Iris pigment epithelial cell (primary cell): Measurements from ENCODE around the gene PGAP3.

Source experiments
- DNase-seq: peaks from one replicate; pipeline ENCODE4 v3.0.0-alpha.2; 2011; ENCODE audit warnings: low read depth

PGAP3 gene

GRCh38 chr17:39659279-39660010 lies 28.4 kb downstream of the PGAP3 start:
- DNase-seq: no peak

- no peak for DNase-seq
Measured at GRCh38 chr17:39658760-39659159, 29.1 kb downstream of the PGAP3 start.

- DNase-seq: no peak
Measured at GRCh38 chr17:39658346-39658745, 29.5 kb downstream of the PGAP3 start.

GRCh38 chr17:39655105-39655504 lies 32.8 kb downstream of the PGAP3 start:
- DNase-seq: no peak

DNA sequence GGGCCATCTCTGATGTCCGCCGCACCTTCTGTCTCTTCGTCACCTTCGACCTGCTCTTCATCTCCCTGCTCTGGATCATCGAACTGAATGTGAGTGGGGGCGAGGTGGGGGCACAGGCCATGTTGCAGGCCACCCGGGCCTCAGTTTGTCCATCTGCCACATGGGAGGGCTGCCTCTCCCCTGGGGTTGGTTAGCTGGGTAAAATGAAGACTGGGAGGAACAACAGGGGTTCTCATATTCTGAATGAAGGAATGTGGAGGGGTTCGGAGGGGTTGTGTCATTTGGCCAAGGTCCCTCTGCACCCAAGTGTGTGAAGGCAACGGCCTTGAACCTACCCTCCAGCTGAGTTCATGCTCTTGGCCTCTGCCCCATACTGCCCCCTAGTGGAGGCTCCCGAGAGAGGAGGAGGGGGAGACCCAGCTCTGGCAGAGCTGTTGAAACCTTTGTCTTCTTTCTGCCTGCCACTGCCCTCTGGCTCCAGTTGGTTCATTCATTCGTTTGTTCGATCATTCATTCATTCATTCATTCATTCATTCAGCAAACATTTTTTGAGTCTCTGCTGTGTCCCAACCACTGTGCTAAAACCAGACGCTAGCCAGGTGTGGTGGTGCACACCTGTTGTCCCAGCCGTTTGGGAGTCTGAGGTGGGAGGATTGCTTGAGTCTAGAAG lies 34.1 kb downstream of the PGAP3 start:
- DNase-seq: peak; percentile 29

DNA sequence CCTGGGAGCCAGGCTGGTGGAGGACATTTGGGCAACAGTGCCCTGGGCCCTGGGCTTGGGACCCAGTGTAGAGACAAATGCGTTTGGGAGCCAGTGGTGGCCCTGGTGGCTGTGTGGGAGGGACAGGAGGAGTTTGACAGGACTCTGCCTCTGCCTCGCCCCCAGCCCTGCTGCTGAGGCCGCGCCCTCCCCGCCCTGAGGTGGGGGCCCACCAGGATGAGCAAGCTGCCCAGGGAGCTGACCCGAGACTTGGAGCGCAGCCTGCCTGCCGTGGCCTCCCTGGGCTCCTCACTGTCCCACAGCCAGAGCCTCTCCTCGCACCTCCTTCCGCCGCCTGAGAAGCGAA lies 34.6 kb downstream of the PGAP3 start:
- no peak for DNase-seq

DNA sequence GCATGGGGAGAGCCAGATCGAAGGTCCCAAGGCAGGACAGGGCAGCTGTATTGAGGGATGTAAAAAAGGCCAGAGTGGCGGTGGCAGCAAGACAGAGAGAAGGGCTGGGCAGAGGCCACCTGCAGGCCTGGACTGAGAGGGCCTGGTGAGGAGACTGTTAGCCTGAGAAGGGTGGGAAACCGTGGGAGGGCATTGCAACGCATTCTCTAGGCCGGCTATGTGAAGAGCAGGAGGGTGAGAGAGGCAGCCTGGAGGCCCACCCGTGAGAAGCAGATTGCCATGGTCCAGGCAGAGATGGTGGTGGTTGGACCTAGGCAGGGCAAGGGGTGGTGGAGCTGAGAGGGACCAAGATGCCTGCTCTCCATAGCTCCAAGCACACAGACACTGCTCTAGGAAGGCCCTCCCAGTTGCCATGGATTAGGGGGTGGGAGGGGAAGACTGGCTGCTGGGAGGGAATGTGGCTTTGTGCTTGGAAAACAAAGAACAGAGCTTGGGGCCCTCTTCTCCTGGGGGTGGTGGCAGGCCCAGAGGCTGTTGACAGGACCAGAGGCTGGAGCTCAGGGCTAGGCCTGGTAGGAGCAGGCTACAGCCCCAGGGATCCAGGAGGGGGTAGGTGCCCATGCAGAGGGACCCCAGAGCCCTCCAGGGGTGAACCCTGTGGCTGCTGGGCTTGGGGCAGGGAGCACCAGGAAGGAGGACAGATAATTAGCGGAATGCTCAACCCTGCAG lies 35.1 kb downstream of the PGAP3 start:
- no peak for DNase-seq

DNA sequence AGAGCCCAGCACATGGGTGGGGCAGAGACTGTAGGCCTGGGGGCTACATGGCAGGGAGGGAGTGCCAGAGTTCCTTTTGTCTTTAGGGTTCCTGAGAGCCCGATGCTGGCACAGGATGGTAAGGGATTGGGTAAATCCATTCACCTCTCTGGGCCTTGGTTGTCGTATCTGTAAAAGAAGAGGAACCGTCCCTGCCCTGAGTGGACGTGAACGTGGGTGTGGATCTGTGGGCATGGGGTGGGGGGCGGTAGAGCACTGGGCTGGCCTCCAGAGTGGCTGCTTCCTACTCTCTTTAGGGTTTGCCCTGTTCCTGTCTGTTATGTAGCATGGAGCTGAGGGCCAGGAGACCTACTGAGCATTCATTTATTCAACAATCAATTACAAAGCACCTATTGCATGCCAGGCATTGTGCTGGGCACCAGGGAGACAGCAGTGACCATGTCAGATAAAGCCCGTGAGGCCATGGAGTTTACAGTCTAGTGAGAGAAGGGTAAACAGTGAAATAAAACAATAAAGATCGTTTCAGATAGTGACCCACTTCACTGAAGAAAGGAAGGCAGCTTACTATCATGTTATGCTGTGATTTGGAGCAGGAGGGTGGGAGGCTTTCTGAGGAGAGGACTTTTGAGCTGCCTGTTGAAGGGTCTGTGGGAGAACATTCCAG lies 35.8 kb downstream of the PGAP3 start:
- DNase-seq: no peak

DNA sequence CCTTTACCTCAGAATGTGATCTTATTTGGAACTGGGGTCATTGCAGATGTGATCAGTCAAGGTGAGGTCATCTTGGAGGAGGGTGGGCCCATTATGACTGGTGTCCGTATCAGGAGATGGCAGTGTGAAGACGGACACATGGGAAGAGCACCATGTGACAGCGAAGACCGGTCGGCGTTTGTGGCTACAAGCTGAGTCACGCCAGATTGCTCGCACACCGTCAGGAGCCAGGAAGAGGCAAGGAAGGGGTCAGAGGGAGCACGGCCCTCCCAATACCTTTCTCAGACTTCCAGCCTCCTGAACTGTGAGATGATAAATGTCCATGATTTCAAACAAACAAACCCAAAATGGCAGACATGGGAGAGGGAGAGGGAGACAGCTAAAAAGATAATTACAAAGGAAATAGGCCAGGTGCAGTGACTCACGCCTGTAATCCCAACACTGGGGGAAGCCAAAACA lies 37.7 kb downstream of the PGAP3 start:
- DNase-seq: no peak

GRCh38 chr17:39648616-39649366 lies 39.1 kb downstream of the PGAP3 start:
- peak; percentile 74 for DNase-seq

DNA sequence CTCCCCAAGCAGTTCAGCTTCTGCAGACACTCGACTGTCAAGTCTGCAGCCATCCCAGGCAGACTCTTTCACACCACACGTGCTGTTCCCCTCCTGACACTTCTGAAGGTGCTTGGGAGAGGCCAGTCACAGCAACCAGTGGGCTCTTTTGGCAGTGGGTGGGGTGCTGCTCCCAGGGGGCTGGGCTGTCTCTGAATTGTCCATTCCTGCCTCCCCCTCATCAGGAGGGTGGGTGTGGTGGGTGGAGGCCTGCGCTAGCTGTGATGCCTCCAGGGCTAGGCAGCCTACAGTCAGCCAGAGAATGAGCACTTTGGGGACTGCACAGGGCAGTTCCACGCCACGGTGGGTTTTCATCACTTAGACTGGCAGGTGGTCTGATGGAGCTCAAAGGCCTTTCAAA lies 40.6 kb downstream of the PGAP3 start:
- no peak for DNase-seq

GRCh38 chr17:39643271-39643670 lies 44.6 kb downstream of the PGAP3 start:
- peak; percentile 36 for DNase-seq

GRCh38 chr17:39642291-39643074 lies 45.4 kb downstream of the PGAP3 start:
- DNase-seq: no peak

DNA sequence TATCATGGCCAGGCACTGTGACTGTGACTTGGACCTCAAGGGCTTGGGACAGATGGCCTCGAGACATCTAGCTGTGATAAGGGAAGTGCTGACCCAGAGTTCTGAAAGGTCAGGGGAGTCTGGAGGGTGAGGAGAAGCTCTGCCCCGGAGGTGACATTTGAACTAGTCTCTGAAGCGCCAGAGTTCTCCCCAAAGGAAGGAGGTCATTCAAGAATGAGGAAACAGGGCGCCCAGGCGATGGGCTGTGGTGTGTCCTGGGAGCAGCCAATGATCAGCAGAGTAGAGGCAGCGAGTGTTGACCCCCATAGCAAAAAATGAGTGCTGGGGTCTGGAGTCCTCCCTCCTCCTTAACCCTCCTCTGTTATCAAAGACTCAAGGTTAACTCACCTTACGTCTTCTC lies 46.0 kb downstream of the PGAP3 start:
- DNase-seq: no peak

DNA sequence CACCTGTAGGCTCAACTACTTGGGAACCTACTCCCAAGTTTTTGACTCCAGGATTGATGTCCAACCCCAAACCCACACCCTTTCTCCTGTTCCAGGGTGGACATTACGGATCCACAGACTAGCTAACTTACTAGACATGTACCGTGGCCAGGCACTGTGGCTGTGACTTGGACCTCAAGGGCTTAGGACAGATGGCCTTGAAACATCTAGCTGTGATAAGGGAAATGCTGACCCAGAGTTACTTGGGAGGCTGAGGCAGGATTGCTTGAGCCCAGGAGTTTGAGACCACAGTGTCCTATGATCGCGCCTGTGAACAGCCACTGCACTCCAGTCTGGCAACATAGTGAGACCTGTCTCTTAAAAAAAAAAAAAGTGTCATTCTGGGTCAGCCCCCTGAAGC lies 46.8 kb downstream of the PGAP3 start:
- no peak for DNase-seq

DNA sequence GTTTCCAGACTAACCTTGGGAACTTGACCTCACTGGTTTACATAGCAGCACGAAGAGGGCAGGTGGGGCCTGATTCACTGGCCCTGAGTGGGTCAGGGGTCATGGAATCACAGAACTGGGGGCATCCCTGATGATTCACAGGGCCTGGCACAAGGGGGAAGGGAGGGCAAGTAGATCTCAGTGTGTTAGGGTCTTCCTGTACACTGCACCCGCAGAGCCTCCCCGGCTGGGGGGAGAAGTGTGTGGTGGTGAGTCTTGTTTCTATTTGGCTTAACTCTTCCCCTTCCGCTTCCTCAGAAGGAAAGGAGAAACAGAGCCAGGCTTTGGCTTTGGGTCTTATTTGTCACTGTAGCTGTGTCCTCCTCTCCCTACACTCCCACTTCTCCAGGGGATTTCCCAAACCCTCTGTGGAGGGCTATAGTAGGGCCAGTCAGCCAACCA lies 47.2 kb downstream of the PGAP3 start:
- DNase-seq: no peak

- DNase-seq: peak; percentile 31
Measured at GRCh38 chr17:39639566-39640458, 48.0 kb downstream of the PGAP3 start.

DNA sequence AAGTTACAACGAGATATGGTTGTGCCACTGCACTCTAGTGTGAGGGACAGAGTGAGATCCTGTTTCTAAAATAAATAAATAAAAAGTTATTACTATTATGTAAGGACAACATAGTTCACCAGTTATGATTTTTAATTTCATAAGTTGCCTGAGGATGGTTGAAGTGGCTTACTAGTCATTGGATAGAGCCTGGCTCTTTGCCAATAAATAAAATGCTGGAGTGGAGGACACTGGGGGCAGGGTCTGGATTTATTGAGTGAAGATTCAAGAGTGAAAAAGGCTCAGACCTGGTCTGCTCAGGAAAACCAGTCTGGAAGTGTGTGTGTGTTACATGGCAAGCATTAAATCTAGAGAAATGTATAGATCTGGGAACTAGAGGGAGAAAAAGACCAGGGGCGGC lies 48.8 kb downstream of the PGAP3 start:
- DNase-seq: no peak

DNA sequence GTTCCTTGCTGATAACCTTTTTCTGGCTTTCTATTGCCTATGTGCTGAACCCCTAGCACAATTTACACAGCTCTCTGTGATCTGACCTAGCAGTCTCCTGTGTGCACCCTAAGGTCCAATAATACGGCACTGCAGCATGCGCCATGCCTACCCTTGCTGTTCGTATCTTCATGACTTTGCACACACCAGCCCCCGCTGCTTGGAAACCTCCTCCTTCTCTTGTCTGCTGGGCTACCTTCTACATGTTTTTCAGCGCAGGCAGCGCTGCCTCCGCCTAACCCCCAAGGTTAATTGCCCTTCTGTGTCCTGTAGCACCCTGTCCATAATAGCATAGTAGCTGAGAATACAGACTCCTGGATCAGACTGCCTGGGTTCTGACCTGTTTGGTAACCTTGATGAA lies 49.5 kb downstream of the PGAP3 start:
- no peak for DNase-seq
